Measurements from ENCODE around the gene DCAF15.

The DCAF15 gene

GRCh38 chr19:13978351-13979243, 26.3 kb downstream of the DCAF15 start:
- no peak for FAIRE-seq

DNA sequence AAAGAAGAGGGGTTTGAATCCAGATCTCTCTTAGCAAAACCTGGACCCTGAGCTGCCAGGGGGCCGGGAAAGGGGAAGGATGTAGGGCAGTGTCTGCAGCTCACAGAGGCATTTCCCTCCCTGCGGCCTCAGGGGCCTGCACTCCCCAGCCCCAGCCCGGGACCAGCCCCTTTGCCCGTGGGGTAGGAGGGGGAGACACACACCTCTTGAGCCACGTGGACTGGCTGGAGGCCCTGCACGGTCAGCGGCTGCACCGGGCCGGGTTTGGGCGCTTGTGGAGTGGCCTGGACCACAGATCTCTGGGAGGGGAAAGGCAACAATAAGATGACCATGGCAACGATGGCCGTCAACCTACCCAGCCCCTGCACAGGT, 26.9 kb downstream of the DCAF15 start:
- no peak for FAIRE-seq

DNA sequence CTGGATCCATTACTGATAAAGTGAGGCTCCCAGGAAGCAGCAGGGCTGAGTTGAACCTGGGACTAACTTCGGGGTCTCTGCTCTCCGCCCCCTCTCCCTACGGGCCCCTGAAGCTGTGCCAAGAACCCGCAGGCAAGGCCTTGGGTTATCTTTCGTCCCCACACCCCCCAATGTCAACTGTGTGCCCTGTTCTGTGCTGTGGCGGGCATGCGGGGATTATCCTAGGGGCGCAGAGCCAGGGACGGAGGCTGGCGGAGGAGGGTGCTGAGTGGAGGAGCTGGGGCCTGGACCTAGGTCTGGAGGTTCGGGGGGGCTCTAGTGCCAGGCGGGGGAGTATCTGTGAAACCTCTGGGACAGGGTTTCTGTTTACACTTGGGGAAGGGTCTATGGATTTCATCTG, 27.4 kb downstream of the DCAF15 start:
- FAIRE-seq = no peak

DNA sequence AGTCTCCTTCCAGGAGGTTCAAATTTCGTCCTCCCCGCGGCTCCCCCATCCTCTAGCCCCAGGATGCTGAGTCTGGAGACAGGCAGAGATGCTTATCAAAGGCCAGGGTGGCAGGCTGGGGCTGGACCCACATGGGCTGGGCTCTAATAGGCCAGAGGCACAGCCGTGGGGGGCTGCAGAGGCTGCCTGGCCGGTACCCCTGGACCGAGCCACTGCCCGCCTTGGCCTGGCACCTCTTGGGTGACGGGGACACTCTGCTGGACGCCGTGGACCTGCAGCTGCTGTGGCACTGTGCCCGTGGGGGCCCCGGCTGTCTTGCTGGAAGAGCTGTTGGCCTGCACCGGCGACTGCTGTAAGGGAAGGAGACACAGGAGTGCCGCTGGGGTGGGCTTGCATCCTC, 28.0 kb downstream of the DCAF15 start:
- no peak for FAIRE-seq

DNA sequence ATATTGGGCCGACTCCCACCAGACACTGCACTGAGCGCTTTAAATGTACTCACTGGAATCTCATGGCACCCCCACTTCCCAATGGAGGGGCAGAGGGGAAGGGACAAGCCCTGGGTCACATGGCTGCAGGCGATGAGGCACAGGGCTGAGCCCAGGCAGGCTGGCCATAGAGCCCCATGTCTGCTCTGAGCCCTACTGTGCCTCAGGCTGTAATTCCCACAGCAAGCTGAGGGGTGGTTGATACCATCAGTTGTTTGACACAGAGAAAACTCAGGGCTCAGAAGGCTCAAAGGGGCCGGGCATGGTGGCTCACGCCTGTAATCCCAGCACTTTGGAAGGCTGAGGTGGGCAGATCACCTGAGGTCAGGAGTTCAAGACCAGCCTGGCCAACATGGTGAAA, 28.7 kb downstream of the DCAF15 start:
- FAIRE-seq = no peak

DNA sequence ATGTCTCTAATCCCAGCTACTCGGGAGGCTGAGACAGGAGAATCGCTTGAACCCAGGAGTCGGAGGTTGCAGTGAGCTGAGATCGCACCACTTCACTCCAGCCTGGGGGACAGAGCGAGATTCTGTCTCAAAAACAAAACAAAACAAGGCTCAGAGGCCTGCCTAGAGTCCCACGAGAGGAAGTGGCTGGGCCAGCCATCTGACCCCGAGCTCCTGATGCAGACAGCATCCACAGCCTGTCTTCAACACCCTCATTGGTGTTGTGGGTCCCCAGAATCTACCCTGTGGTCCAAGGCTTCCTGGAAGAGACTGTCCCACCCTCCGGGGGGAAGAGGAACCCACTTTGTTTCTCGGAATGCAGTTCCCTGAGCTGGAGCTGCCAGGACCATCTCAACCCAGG, 29.2 kb downstream of the DCAF15 start:
- no peak for FAIRE-seq

DNA sequence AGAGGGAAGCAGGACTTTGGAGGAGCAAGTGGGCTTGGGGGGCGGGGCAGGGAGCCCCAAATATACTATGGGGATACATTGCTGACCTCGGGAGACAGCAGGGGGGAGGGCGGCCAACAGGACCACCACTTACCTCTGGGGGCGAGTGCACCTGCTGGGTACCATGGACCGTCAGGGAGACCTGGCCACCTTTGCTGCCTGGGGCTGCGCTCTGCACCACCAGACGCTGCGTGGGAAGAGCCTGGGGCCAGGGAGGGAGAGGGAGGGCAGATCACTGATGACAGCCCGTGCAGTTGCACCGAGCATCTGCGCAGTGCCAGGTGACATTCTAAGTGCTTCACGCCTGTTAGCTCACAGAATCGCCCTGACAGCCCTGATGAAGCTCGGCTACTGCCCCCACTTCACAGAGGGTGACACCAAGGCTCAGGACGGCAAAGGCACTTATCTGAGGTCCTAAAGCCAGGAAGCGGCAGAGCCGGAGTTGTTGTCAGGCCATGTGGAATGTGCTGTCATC, 29.7 kb downstream of the DCAF15 start:
- no peak for FAIRE-seq

DNA sequence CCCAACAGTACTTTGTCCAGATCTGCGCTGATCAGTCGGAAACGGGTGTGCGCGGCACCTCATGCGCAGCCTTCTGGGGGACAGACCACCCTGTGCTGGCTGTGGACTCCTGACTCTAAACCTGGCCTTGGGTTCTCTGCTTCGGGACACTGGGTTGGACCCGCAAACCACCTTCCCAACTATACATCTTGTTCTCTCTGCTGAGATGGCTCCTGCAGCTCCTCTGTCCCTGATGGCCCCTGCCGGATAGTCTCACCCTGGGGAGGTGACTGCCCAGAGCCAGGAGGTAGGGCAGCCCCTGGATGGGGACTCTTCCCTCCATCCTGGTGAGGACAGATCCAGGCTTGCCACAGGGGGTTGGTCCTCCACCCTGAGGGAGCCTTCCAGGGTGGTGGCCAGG, 30.5 kb downstream of the DCAF15 start:
- FAIRE-seq = no peak

DNA sequence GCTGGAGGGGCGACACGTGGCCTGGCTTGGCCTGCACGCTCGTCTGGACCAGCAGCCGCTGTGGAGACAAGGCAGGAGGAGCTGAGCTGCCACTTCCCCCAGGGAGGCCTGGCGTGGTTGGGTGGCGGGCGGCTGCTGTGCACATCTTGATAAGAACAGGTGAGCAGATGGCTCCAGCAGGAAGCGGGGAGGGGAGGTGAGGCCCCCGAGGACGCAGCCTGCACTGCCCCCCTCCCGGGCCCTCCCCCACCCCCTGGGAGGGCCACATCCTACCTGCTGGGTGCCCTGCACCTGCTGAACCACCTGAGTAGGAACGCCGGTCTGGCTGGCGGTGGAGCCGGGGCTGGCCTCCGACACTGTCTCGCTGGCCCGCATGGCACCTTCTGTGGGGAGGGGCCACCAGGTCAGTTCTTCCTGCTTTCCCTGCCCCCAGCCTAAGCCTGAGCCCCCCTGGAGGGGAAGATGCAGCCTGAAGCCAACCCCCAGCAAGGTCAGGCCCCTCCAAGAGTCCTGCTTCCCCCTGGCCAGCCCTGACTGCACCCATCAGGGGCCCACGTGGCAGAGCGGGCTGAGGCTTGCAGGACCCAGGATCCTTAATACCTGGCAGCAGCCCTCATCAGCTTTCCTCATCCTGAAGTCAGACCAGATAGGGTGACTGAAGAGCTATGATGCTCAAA, 31.0 kb downstream of the DCAF15 start:
- FAIRE-seq = no peak

DNA sequence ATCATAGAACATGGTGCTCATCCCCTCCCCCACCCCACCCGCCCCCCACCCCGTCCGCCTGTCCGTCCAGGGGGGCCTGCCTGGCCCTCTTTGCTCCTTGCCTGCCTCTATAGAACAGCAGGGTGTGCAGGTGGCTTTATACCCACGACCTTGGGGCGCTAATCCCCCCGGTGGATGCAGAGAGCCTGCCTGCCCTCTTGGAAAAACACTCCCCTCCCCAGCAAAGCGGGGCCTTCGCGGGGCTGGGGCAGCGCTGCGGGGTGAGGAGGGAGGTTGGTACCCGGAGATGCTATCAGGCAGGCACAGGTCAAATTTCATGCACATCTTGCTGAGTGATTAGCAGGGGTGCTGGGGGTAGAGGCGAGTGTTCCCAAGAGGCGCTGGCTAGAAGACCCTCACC, 31.9 kb downstream of the DCAF15 start:
- no peak for FAIRE-seq

DNA sequence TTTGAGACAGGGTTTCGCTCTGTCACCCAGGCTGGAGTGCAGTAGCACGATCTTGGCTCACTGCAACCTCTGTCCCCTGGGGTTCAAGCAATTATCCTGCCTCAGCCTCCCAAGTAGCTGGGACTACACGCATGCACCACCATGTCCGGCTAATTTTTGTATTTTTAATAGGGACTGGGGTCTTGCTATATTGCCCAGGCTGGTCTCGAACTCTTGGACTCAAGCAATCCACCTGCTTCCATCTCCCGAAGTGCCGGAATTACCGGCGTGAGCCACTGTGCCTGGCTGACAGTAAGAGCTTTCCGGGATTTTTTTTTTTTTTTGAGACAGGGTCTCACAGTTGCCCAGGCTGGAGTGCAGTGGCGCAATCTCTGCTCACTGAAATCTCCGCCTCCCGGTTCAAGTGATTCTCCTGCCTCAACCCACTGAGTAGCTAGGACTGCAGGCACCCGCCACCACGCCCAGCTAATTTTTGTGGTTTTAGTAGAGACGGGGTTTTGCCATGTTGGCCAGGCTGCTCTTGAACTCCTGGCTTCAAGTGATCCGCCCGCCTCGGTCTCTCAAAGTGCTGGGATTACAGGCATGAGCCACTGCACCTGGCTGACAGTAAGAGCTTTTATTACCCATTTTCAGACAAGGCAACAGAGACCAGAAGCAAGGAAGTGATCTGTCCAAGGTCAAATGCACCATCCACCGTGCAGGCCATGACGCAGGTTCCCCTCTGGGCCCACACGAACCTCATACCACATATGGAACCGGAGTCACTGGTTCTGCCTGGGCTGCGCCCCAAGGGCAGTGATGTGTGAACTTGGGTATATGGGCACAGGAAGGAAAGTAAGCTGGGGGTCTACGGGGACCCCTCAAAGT, 32.8 kb downstream of the DCAF15 start:
- FAIRE-seq = no peak

GRCh38 chr19:13985771-13986347, 33.5 kb downstream of the DCAF15 start:
- no peak for FAIRE-seq

- FAIRE-seq = no peak
Observed at GRCh38 chr19:13986348-13986904, 34.1 kb downstream of the DCAF15 start.

DNA sequence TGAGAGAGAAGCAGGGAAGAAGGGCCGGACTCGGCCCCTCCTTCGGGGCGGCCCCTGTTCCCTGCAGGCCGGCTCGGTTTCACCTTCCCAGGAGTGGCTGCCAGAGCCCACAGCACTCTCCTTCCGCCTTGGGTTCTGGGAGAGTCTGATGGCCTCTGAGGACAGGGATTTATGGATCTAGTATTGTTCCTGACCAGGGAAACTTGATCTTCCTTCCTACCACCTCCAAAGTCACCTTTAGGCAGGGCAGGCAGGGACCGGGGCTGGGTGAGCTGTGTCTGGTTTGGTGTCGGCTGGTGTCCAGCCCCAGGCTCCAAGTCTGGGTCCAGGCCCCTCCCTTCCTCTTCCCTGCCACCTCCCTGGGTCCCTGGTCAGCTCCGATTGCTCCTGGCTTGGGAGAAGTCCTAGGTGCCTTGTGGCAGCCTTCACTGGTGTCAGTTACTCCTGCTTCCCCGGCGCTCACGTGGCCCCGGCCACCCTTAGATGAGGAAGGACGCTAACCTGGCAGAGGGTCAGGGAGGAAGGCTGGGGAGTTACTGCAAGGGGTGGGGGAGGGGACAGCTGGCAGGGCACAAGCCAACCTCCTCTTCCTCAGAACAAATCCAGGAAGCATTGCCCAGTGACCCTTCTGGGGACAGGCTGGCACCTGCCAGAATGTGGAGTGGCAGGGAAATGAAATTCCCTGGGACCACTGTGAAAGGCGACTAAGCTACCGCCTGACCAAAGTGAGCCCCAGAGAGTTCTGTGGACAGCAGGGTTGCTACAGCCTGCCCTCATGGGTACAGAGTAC, 35.0 kb downstream of the DCAF15 start:
- no peak for FAIRE-seq

DNA sequence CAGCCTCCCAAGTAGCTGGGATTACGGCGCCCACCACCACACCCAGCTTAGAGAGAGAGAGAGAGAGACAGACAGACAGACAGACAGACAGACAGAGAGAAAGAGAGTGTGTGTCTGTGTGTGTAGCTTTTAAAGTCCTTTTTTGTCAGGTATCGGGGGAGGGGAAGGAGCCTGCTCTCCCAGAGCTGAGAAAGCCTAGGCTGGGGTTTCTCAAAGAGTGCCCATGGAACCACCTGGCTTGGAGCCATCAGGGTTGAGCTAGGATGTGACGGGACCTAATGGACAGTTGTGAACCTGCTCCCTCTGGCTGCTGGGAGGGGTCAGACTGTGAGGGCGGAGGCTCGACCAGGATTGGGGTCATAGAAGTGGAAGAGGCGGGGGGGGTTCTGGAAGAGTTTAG, 37.2 kb downstream of the DCAF15 start:
- no peak for FAIRE-seq

GRCh38 chr19:13990085-13990484, 37.8 kb downstream of the DCAF15 start:
- no peak for FAIRE-seq

- no peak for FAIRE-seq
Observed at GRCh38 chr19:13992025-13992424, 39.7 kb downstream of the DCAF15 start.

DNA sequence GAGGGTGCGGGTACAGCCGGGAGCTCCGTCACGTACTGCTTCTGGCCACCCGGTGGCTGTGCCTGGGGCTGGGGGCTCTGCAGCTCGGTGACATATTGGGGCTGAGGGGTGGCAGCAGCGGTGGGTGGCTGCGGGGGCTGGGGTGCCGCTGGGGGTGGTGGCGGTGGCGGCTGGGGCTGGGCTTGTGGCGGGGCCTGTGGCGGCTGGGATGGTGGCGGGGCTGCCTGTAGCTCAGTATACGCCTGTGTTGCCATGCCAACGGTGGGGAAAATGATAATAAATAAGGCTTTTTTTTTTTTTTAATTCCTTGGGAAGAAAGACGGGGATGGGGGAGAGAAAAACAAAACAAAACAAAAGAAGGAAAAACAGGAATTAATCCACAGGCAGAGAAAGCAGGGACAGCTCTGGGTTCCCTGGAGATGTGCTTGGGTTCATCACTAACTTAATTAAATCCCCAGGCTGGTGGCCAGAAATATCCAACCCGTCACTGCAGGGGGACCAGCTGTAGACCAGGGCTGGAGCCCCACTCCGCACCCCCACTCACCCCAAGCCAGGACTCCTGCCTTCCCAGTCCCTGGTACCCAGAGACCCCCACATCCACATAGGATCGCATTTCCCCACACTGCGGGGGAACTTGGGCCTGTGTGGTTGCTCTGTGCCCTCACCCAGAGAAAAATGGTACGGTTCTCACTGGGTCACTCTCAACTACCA, 41.4 kb downstream of the DCAF15 start:
- no peak for FAIRE-seq

DNA sequence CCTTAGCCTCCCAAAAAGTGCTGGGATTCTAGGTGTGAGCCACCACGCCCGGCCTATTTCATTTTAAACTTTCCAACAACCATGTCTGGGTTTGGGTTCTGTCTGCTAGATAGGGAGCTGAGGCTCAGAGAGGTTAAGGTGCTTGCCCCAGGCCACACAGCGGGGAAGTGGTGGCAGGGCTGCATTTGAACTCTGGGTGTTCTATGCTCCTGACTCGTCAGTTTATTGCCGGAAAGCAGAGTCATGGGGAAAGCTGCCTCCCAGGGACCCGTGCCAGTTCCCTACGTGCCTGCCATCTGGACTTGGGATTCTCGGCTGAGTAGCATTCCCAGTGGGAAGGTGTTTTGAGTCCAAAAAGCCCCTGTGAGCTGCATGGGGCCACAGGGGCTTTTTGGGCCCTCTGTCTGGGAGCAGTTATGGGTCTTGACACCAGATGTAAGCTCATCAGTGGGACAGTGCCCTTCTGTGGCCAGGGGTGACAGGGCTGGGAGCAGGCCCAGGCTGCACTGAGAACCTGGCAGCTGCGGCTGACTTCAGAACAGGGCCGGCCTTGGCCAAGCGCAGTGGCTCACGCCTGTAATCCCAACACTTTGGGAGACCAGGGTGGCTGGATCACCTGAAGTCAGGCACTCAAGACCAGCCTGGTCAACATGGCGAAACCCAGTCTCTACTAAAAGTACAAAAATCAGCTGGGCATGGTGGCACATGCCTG, 42.9 kb downstream of the DCAF15 start:
- no peak for FAIRE-seq

All from colon (tissue), 2 donors.